CD14-positive monocyte (primary cell): ENCODE results near the gene LRP1B. TPM values are rescaled to one million over a fixed set of nuclear protein-coding genes. Genes with fewer than 3 reads are reported as not detected.

Experiments
- DNase-seq, 3 donors: peaks; one replicate each; pipeline ENCODE4 v3.0.0-alpha.2; 2011 to 2022
- H2AFZ ChIP-seq: 2 replicates; pipeline ENCODE4 v1.6.0; 2012; ENCODE audit warnings: mild to moderate bottlenecking, low read depth, low read length, inconsistent platforms; ENCODE audit not compliant: insufficient read depth, poor library complexity, severe bottlenecking
- H3K27ac ChIP-seq, 2 donors: 1 replicate in 1 of 2; 2 replicates in 1 of 2; pipeline ENCODE4 v1.5.1; 2012 to 2013; ENCODE audit warnings: low read length in 2 of 2, control low read depth in 1 of 2, inconsistent platforms in 1 of 2, low read depth in 1 of 2, mild to moderate bottlenecking in 1 of 2
- H3K27me3 ChIP-seq, 2 donors: one replicate each; pipeline versions ENCODE4 v1.6.0 to v1.6.1; 2011 to 2013; ENCODE audit warnings: low read length in 2 of 2; ENCODE audit not compliant: control insufficient read depth in 2 of 2, insufficient read depth in 2 of 2
- H3K36me3 ChIP-seq, 2 donors: replicated peaks in 1 of 2; 1 replicate in 1 of 2; 2 replicates in 1 of 2; pipeline versions ENCODE4 v1.5.1 to v1.6.1; 2012 to 2013; ENCODE audit warnings: low read length in 2 of 2, control low read depth in 1 of 2, inconsistent platforms in 1 of 2, mild to moderate bottlenecking in 1 of 2; ENCODE audit not compliant: insufficient read depth in 2 of 2, control insufficient read depth in 1 of 2
- H3K4me1 ChIP-seq, 2 donors: 1 replicate in 1 of 2; 2 replicates in 1 of 2; pipeline versions ENCODE4 v1.5.1 to v1.6.1; 2012 to 2013; ENCODE audit warnings: low read length in 2 of 2, control low read depth in 1 of 2, inconsistent platforms in 1 of 2, mild to moderate bottlenecking in 1 of 2, moderate library complexity in 1 of 2; ENCODE audit not compliant: insufficient read depth in 2 of 2, control insufficient read depth in 1 of 2
- H3K4me2 ChIP-seq: replicated peaks from 2 replicates; pipeline ENCODE3; 2012; ENCODE audit warnings: low read length, moderate library complexity, mild to moderate bottlenecking; ENCODE audit not compliant: poor library complexity, severe bottlenecking; ENCODE audit errors: extremely low read depth
- H3K4me3 ChIP-seq, 3 experiments: fragments of 200-600 bp in 1 of 3; sonication (generic) in 1 of 3; replicated peaks in 1 of 3; 1 replicate in 2 of 3; 2 replicates in 1 of 3; pipeline ENCODE4 v1.5.1; 2011 to 2013; ENCODE audit warnings: low read length in 3 of 3, mild to moderate bottlenecking in 3 of 3, control low read depth in 2 of 3, low read depth in 2 of 3, inconsistent platforms in 1 of 3, moderate library complexity in 1 of 3
- H3K79me2 ChIP-seq: 2 replicates; pipeline ENCODE4 v1.6.0; 2012; ENCODE audit warnings: mild to moderate bottlenecking, control low read depth, inconsistent platforms, low read length, moderate library complexity; ENCODE audit not compliant: insufficient read depth
- H3K9ac ChIP-seq: 2 replicates; pipeline ENCODE4 v1.6.0; 2017; ENCODE audit warnings: low read length, mild to moderate bottlenecking; ENCODE audit not compliant: insufficient read depth, poor library complexity, severe bottlenecking
- H3K9me3 ChIP-seq, 2 donors: replicated peaks in 1 of 2; 1 replicate in 1 of 2; 2 replicates in 1 of 2; pipeline versions ENCODE4 v1.5.1 to v1.6.1; 2012 to 2013; ENCODE audit warnings: low read length in 2 of 2, control low read depth in 1 of 2; ENCODE audit not compliant: control insufficient read depth in 1 of 2, insufficient read depth in 1 of 2
- H4K20me1 ChIP-seq: 2 replicates; pipeline ENCODE4 v1.6.0; 2012; ENCODE audit warnings: mild to moderate bottlenecking, low read length, control low read depth, moderate library complexity; ENCODE audit not compliant: insufficient read depth
- H3K27ac Mint-ChIP-seq, 7 donors: one replicate each; pipeline ENCODE4 v1.8.0; 2020; ENCODE audit warnings: mild to moderate bottlenecking in 7 of 7, mixed read lengths in 7 of 7, moderate library complexity in 6 of 7, inconsistent platforms in 2 of 7
- H3K27me3 Mint-ChIP-seq, 3 donors: one replicate each; pipeline ENCODE4 v1.8.0; 2021 to 2022; ENCODE audit warnings: low read depth in 3 of 3, mild to moderate bottlenecking in 3 of 3, mixed read lengths in 3 of 3, moderate library complexity in 3 of 3, inconsistent platforms in 1 of 3
- H3K36me3 Mint-ChIP-seq, 2 donors: one replicate each; pipeline ENCODE4 v1.8.0; 2020; ENCODE audit warnings: mixed read lengths in 2 of 2, inconsistent platforms in 1 of 2, mild to moderate bottlenecking in 1 of 2
- H3K4me1 Mint-ChIP-seq: one replicate; pipeline ENCODE4 v1.8.0; 2020; ENCODE audit warnings: mild to moderate bottlenecking, mixed read lengths
- H3K4me3 Mint-ChIP-seq, 2 donors: one replicate each; pipeline ENCODE4 v1.8.0; 2020; ENCODE audit warnings: mild to moderate bottlenecking in 2 of 2, mixed read lengths in 2 of 2, moderate library complexity in 1 of 2
- H3K9me3 Mint-ChIP-seq, 7 donors: one replicate each; pipeline ENCODE4 v1.8.0; 2020 to 2022; ENCODE audit warnings: mixed read lengths in 7 of 7, mild to moderate bottlenecking in 6 of 7, moderate library complexity in 6 of 7, inconsistent platforms in 2 of 7
- CTCF ChIP-seq: fragments of 200-600 bp; IDR thresholded peaks from one replicate; pipeline ENCODE4 v1.8.0; 2022; ENCODE audit warnings: antibody characterized with exemption, mild to moderate bottlenecking
- WGBS: methylation state at CpG from one replicate; pipeline ENCODE4 v1.1.5; 2013; ENCODE audit warnings: missing lambda C conversion rate; ENCODE audit not compliant: insufficient coverage; 5-methylcytosine and 5-hydroxymethylcytosine counted together
- intact Hi-C, 2 donors: fragments of 100-400 bp; cut with micrococcal nuclease; formaldehyde crosslinking; loops; one replicate each; pipeline versions ENCODE4 v1.15.0 to v1.15.1; 2023
- polyA plus RNA-seq, 3 donors: library from polyadenylated mRNA; depleted of rRNA in 1 of 3; unstranded in 2 of 3; stranded (reverse) in 1 of 3; fragments of 300-500 nt in 2 of 3; fragments of >200 nt in 1 of 3; fragmentation: Illumina TruSeq in 2 of 3; gene quantifications; 1 replicate in 2 of 3; 2 replicates in 1 of 3; pipeline ENCODE4 v1.2.3, GENCODE V29; 2012 to 2021

The LRP1B gene
- polyA plus RNA-seq, 3 donors: not detected

- no peak overlapping the region for H3K27ac ChIP-seq
- H3K4me3 ChIP-seq: no peak overlapping the region
- H3K27me3 ChIP-seq: no peaks in the 10 kb centered on the region
- H3K79me2 ChIP-seq: no peaks in the 10 kb centered on the region
- Mint-ChIP-seq H3K4me1 (no peaks in the 10 kb centered on the region), H3K27me3 (no peaks in the 10 kb centered on the region), H3K27ac (no peak overlapping the region), H3K9me3 (no peaks in the 10 kb centered on the region), H3K36me3 (no peaks in the 10 kb centered on the region), H3K4me3 (no peak overlapping the region)
- no peak for TF ChIP-seq CTCF
- no peaks in the 10 kb centered on the region for H4K20me1 ChIP-seq
- no peak overlapping the region for H3K4me2 ChIP-seq
- H3K9me3 ChIP-seq: no peaks in the 10 kb centered on the region
- no peaks in the 10 kb centered on the region for H3K4me1 ChIP-seq
- intact Hi-C loops: no loop called here
- no peak for DNase-seq
- H3K9ac ChIP-seq: no peak overlapping the region
- WGBS: no CpG with 5 or more reads among the region's 3 CpGs
- H3K36me3 ChIP-seq: no peaks in the 10 kb centered on the region
- H2AFZ ChIP-seq: no peak overlapping the region
These were observed 1781.1 kb downstream of the LRP1B start for GRCh38 chr2:140349695-140350094.

GRCh38 chr2:140348826-140349225, 1782.0 kb downstream of the LRP1B start:
- no peaks in the 10 kb centered on the region for H3K9me3 ChIP-seq
- no peak overlapping the region for H3K4me3 Mint-ChIP-seq
- no peak overlapping the region for H3K27ac Mint-ChIP-seq
- H3K27ac ChIP-seq: no peak overlapping the region
- no peaks in the 10 kb centered on the region for H3K27me3 Mint-ChIP-seq
- no peaks in the 10 kb centered on the region for H3K79me2 ChIP-seq
- WGBS: 88% methylated on average over 1 of the region's 4 CpGs
- no peak overlapping the region for H3K4me3 ChIP-seq
- no peaks in the 10 kb centered on the region for H3K4me1 ChIP-seq
- H3K9me3 Mint-ChIP-seq: no peaks in the 10 kb centered on the region
- H3K4me2 ChIP-seq: no peak overlapping the region
- H2AFZ ChIP-seq: no peak overlapping the region
- no peak overlapping the region for H3K9ac ChIP-seq
- no peaks in the 10 kb centered on the region for H3K4me1 Mint-ChIP-seq
- no peaks in the 10 kb centered on the region for H3K36me3 ChIP-seq
- no peak for TF ChIP-seq CTCF
- H4K20me1 ChIP-seq: no peaks in the 10 kb centered on the region
- no peaks in the 10 kb centered on the region for H3K36me3 Mint-ChIP-seq
- H3K27me3 ChIP-seq: no peaks in the 10 kb centered on the region
- no peak for DNase-seq
- intact Hi-C loops: no loop called here
